ENCODE measurements around the gene FKBP5. TPM values are rescaled to one million over a fixed set of nuclear protein-coding genes. Genes with fewer than 3 reads are reported as not detected.

The FKBP5 gene
- total and polyA plus RNA-seq, 2 donors (not counting 1 experiment from before 2014, with no cell fraction given) = 10.9 to 16.3 TPM

DNA sequence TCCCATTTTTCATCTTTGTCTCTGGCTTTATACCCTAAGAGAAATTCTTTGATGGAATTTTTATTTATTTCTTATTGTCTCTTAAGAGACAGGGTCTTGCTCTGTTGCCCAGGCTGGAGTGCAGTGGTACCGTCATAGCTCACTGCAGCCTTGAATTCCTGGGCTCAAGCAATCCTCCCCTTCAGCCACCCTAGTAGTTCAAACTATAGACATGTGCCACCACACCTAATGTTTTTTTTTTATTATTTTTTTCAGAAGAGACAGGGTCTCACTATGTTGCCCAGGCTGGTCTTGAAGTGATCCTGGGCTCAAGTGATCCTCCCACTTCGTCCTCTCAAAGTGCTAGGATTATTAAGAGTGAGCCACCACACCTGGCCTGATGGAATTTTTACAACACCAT lies 40.5 kb downstream of the FKBP5 start:
- H4K20me1 ChIP-seq (ENCODE audit: control insufficient read depth, extremely low read depth, insufficient read depth, low read length) = no peaks in the 10 kb centered on the region
- no peaks in the 10 kb centered on the region for H3K4me1 ChIP-seq (ENCODE audit: control insufficient read depth, extremely low read depth, insufficient read depth, low read length)
- no peak overlapping the region for H3K27ac ChIP-seq (ENCODE audit: insufficient read depth, low read length)
- no peaks in the 10 kb centered on the region for H3K79me2 ChIP-seq (ENCODE audit: control insufficient read depth, insufficient read depth, low read length)
- DNase-seq (ENCODE audit: low read depth in 2 of 2) = no peak
- H3K9ac ChIP-seq (ENCODE audit: insufficient read depth, low read length) = no peak overlapping the region
- TF ChIP-seq, protein P1, sequence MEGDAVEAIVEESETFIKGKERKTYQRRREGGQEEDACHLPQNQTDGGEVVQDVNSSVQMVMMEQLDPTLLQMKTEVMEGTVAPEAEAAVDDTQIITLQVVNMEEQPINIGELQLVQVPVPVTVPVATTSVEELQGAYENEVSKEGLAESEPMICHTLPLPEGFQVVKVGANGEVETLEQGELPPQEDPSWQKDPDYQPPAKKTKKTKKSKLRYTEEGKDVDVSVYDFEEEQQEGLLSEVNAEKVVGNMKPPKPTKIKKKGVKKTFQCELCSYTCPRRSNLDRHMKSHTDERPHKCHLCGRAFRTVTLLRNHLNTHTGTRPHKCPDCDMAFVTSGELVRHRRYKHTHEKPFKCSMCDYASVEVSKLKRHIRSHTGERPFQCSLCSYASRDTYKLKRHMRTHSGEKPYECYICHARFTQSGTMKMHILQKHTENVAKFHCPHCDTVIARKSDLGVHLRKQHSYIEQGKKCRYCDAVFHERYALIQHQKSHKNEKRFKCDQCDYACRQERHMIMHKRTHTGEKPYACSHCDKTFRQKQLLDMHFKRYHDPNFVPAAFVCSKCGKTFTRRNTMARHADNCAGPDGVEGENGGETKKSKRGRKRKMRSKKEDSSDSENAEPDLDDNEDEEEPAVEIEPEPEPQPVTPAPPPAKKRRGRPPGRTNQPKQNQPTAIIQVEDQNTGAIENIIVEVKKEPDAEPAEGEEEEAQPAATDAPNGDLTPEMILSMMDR (conservative IDR thresholded peaks at IDR 0.05 in 1 of 2, IDR thresholded peaks at IDR 0.05 in 1 of 2; ENCODE audit: low read depth in 1 of 2, low read length in 2 of 2) = no peak
- TF ChIP-seq EZH2 (IDR thresholded peaks at IDR 0.05; ENCODE audit: low read length, missing control alignments) = no peak
- no peaks in the 10 kb centered on the region for H3K36me3 ChIP-seq (ENCODE audit: control insufficient read depth, insufficient read depth, low read length)
- H3K4me3 ChIP-seq (replicated peaks in 1 of 4; ENCODE audit: control extremely low read depth in 1 of 4, insufficient read depth in 1 of 4, low read depth in 3 of 4, low read length in 4 of 4) = no peak overlapping the region
- no peaks in the 10 kb centered on the region for H3K27me3 ChIP-seq (ENCODE audit: control insufficient read depth, insufficient read depth, low read length)
- no peak overlapping the region for H3K4me2 ChIP-seq (ENCODE audit: extremely low read depth, insufficient read depth, low read length)
- no peaks in the 10 kb centered on the region for H3K9me3 ChIP-seq (ENCODE audit: control insufficient read depth, insufficient read depth, low read depth, low read length)
- no peak overlapping the region for H2AFZ ChIP-seq (ENCODE audit: low read length)

DNA sequence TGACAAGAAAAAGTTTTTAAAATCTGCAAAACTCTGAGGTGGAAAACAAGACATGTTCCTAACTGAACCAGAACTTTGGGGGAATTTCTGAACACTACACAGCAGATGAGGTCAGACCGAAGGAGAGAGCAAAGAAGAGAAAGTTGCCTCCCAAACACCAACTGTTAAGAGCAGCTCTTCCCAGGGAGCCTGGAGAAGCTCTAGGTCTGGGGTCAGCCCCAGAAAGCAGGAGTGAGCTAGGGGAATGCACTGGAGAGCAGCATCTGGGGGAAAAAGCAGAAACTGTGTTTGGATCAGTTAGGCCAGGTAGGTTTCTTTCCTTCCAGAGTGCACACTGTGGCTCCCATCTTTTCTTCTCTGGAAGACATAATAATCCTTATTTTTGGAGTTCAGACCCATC lies 41.3 kb downstream of the FKBP5 start:
- Histone ChIP-seq H3K36me3 (ENCODE audit: control insufficient read depth, insufficient read depth, low read length) (no peaks in the 10 kb centered on the region), H3K4me3 (replicated peaks in 1 of 4; ENCODE audit: control extremely low read depth in 1 of 4, insufficient read depth in 1 of 4, low read depth in 3 of 4, low read length in 4 of 4) (no peak overlapping the region), H3K9me3 (ENCODE audit: control insufficient read depth, insufficient read depth, low read depth, low read length) (no peaks in the 10 kb centered on the region), H3K79me2 (ENCODE audit: control insufficient read depth, insufficient read depth, low read length) (no peaks in the 10 kb centered on the region), H3K4me1 (ENCODE audit: control insufficient read depth, extremely low read depth, insufficient read depth, low read length) (no peaks in the 10 kb centered on the region), H4K20me1 (ENCODE audit: control insufficient read depth, extremely low read depth, insufficient read depth, low read length) (no peaks in the 10 kb centered on the region), H3K27me3 (ENCODE audit: control insufficient read depth, insufficient read depth, low read length) (no peaks in the 10 kb centered on the region), H3K9ac (ENCODE audit: insufficient read depth, low read length) (no peak overlapping the region), H2AFZ (ENCODE audit: low read length) (no peak overlapping the region), H3K27ac (ENCODE audit: insufficient read depth, low read length) (no peak overlapping the region), H3K4me2 (ENCODE audit: extremely low read depth, insufficient read depth, low read length) (no peak overlapping the region)
- DNase-seq (ENCODE audit: low read depth in 2 of 2) = no peak
- TF ChIP-seq EZH2 (IDR thresholded peaks at IDR 0.05; ENCODE audit: low read length, missing control alignments) = no peak
- TF ChIP-seq, protein P1 (conservative IDR thresholded peaks at IDR 0.05 in 1 of 2, IDR thresholded peaks at IDR 0.05 in 1 of 2; ENCODE audit: low read depth in 1 of 2, low read length in 2 of 2) = no peak

DNA sequence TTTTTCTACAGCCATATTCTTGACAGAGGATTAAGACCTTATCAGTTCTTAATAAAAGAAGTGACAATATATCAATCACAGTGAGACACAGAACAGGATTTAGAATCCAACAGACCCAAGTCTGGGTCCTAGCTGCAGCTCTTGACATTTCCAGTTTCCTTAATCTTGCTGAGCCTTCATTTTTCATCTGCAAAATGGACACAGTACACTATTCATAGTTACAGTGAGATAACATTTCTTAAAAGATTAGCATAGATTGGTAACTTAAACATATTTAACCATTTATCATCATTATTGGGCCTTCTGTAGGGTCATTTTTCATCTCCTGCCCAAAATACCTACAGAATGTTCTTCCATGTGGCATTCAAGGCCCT lies 45.6 kb downstream of the FKBP5 start:
- Histone ChIP-seq H3K9ac (ENCODE audit: insufficient read depth, low read length) (no peak overlapping the region), H3K4me2 (ENCODE audit: extremely low read depth, insufficient read depth, low read length) (no peak overlapping the region), H3K4me1 (ENCODE audit: control insufficient read depth, extremely low read depth, insufficient read depth, low read length) (no peaks in the 10 kb centered on the region), H3K9me3 (ENCODE audit: control insufficient read depth, insufficient read depth, low read depth, low read length) (no peaks in the 10 kb centered on the region), H3K79me2 (ENCODE audit: control insufficient read depth, insufficient read depth, low read length) (no peaks in the 10 kb centered on the region), H3K27me3 (ENCODE audit: control insufficient read depth, insufficient read depth, low read length) (no peaks in the 10 kb centered on the region), H4K20me1 (ENCODE audit: control insufficient read depth, extremely low read depth, insufficient read depth, low read length) (no peaks in the 10 kb centered on the region), H3K4me3 (replicated peaks in 1 of 4; ENCODE audit: control extremely low read depth in 1 of 4, insufficient read depth in 1 of 4, low read depth in 3 of 4, low read length in 4 of 4) (no peak overlapping the region), H2AFZ (ENCODE audit: low read length) (no peak overlapping the region), H3K36me3 (ENCODE audit: control insufficient read depth, insufficient read depth, low read length) (no peaks in the 10 kb centered on the region), H3K27ac (ENCODE audit: insufficient read depth, low read length) (no peak overlapping the region)
- TF ChIP-seq, protein P1 (conservative IDR thresholded peaks at IDR 0.05 in 1 of 2, IDR thresholded peaks at IDR 0.05 in 1 of 2; ENCODE audit: low read depth in 1 of 2, low read length in 2 of 2) = no peak
- no peak for TF ChIP-seq EZH2 (IDR thresholded peaks at IDR 0.05; ENCODE audit: low read length, missing control alignments)
- DNase-seq (ENCODE audit: low read depth in 2 of 2) = no peak

All from fibroblast of lung (primary cell).